ENCODE measurements around the gene PDSS2. TPM values are rescaled to one million over a fixed set of nuclear protein-coding genes. Genes with fewer than 3 reads are reported as not detected.

The PDSS2 gene
- total RNA-seq, 1 experiment from 2014 or later: 17.7 TPM

DNA sequence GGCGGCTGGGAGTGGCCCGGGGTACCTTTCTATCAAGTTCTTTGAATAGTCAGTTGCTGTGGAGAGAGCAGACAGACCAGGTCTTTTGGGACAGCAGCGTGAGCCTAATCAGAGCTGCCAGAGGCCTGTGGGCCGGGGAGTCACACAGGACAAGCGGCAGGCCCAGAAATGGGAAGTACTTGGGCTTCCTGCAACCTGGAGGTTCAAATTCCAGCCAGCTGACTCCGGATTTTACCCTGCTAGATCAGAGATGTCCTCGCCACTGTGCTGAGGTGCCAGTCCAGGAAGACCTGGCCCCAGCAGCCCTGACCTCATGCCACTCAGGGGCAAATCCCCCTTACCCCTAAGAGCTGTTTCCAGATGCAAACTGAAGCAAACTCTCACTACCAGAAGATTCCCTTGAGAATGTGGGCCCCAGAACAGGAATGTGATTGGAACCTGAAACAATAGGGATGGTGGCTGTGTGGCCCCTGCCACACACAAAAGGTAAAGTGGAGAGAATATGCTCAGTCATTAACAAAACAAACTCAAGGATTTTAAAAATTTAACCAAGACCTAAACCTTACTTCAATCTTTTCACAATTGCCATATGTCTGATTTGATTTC lies 353.8 kb downstream of the PDSS2 start:
- Histone ChIP-seq H3K27me3 (ENCODE audit: control insufficient read depth, insufficient read depth, low read length) (no peaks in the 10 kb centered on the region), H3K9me3 (ENCODE audit: control insufficient read depth, insufficient read depth, low read depth, low read length) (no peaks in the 10 kb centered on the region), H3K27ac (ENCODE audit: low read length) (no peak overlapping the region), H3K36me3 (ENCODE audit: control insufficient read depth, insufficient read depth, low read length) (no peaks in the 10 kb centered on the region), H3K4me1 (ENCODE audit: control insufficient read depth, insufficient read depth, low read length) (no peaks in the 10 kb centered on the region), H3K4me3 (ENCODE audit: low read depth in 2 of 2, low read length in 2 of 2) (no peak overlapping the region)
- ChIA-PET POLR2A (no interaction called here), CTCF (no interaction called here)
- in situ Hi-C loops (cut with HindIII; ENCODE audit: low pct_unique_long_range_greater_than_20kb, low sequenced_read_pairs): no loop called here
- intact Hi-C loops (cut with micrococcal nuclease; ENCODE audit: unreplicated experiment): no loop called here
- DNase-seq (ENCODE audit: low read depth, low spot score) (no peak), ATAC-seq (0 out of 2 replicates have a peak, but pooled peaks have one; percentile 31)
- TF ChIP-seq, protein P1, sequence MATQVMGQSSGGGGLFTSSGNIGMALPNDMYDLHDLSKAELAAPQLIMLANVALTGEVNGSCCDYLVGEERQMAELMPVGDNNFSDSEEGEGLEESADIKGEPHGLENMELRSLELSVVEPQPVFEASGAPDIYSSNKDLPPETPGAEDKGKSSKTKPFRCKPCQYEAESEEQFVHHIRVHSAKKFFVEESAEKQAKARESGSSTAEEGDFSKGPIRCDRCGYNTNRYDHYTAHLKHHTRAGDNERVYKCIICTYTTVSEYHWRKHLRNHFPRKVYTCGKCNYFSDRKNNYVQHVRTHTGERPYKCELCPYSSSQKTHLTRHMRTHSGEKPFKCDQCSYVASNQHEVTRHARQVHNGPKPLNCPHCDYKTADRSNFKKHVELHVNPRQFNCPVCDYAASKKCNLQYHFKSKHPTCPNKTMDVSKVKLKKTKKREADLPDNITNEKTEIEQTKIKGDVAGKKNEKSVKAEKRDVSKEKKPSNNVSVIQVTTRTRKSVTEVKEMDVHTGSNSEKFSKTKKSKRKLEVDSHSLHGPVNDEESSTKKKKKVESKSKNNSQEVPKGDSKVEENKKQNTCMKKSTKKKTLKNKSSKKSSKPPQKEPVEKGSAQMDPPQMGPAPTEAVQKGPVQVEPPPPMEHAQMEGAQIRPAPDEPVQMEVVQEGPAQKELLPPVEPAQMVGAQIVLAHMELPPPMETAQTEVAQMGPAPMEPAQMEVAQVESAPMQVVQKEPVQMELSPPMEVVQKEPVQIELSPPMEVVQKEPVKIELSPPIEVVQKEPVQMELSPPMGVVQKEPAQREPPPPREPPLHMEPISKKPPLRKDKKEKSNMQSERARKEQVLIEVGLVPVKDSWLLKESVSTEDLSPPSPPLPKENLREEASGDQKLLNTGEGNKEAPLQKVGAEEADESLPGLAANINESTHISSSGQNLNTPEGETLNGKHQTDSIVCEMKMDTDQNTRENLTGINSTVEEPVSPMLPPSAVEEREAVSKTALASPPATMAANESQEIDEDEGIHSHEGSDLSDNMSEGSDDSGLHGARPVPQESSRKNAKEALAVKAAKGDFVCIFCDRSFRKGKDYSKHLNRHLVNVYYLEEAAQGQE (IDR thresholded peaks at IDR 0.05; ENCODE audit: insufficient read depth in 1 of 2, low read depth in 2 of 2, low read length in 1 of 2): no peak
- TF ChIP-seq SIN3A (IDR thresholded peaks at IDR 0.05; ENCODE audit: borderline replicate concordance, insufficient read depth, low read depth, low read length) (no peak), POLR2AphosphoS5 (IDR thresholded peaks at IDR 0.05; ENCODE audit: low read depth, low read length) (no peak), TCF7L2 (IDR thresholded peaks at IDR 0.05; ENCODE audit: low read depth, low read length) (no peak)
- TF ChIP-seq, protein P2, sequence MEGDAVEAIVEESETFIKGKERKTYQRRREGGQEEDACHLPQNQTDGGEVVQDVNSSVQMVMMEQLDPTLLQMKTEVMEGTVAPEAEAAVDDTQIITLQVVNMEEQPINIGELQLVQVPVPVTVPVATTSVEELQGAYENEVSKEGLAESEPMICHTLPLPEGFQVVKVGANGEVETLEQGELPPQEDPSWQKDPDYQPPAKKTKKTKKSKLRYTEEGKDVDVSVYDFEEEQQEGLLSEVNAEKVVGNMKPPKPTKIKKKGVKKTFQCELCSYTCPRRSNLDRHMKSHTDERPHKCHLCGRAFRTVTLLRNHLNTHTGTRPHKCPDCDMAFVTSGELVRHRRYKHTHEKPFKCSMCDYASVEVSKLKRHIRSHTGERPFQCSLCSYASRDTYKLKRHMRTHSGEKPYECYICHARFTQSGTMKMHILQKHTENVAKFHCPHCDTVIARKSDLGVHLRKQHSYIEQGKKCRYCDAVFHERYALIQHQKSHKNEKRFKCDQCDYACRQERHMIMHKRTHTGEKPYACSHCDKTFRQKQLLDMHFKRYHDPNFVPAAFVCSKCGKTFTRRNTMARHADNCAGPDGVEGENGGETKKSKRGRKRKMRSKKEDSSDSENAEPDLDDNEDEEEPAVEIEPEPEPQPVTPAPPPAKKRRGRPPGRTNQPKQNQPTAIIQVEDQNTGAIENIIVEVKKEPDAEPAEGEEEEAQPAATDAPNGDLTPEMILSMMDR (IDR thresholded peaks at IDR 0.05): no peak
- BruUV-seq (replicated peaks): no TSS peak

DNA sequence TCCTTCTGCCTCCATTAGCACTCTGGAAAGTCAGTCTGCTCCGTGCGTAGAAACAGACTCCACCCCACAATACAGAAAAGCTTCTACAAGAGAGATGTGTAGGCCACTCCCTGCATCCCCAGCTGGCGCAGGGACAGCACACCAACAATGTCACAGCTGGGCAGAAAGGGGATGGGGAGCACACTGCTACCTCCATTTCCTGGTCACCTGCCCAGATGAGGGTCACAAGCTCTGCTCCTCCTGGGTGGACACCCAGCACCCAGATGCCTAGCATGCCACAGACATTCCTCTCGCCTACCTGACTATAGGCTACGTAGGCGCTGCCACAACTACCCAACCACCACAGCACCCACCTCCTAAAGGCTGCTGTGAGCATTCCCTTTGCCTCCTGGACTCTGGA lies 356.3 kb downstream of the PDSS2 start:
- Histone ChIP-seq H3K36me3 (ENCODE audit: control insufficient read depth, insufficient read depth, low read length) (no peaks in the 10 kb centered on the region), H3K9me3 (ENCODE audit: control insufficient read depth, insufficient read depth, low read depth, low read length) (no peaks in the 10 kb centered on the region), H3K4me3 (ENCODE audit: low read depth in 2 of 2, low read length in 2 of 2) (no peak overlapping the region), H3K27me3 (ENCODE audit: control insufficient read depth, insufficient read depth, low read length) (no peaks in the 10 kb centered on the region), H3K27ac (ENCODE audit: low read length) (no peak overlapping the region), H3K4me1 (ENCODE audit: control insufficient read depth, insufficient read depth, low read length) (no peaks in the 10 kb centered on the region)
- in situ Hi-C loops (cut with HindIII; ENCODE audit: low pct_unique_long_range_greater_than_20kb, low sequenced_read_pairs): no loop called here
- no TSS peak for BruUV-seq (replicated peaks)
- TF ChIP-seq, protein P1 (IDR thresholded peaks at IDR 0.05; ENCODE audit: insufficient read depth in 1 of 2, low read depth in 2 of 2, low read length in 1 of 2): no peak
- TF ChIP-seq SIN3A (IDR thresholded peaks at IDR 0.05; ENCODE audit: borderline replicate concordance, insufficient read depth, low read depth, low read length): no peak
- no peak for TF ChIP-seq POLR2AphosphoS5 (IDR thresholded peaks at IDR 0.05; ENCODE audit: low read depth, low read length)
- TF ChIP-seq, protein P2 (IDR thresholded peaks at IDR 0.05): no peak
- TF ChIP-seq TCF7L2 (IDR thresholded peaks at IDR 0.05; ENCODE audit: low read depth, low read length): no peak
- ChIA-PET POLR2A (no interaction called here), CTCF (no interaction called here)
- DNase-seq (ENCODE audit: low read depth, low spot score) (no peak), ATAC-seq (no peak)
- intact Hi-C loops (cut with micrococcal nuclease; ENCODE audit: unreplicated experiment): no loop called here

All from Panc1 (cell line).